H9 (cell line): ENCODE results near the gene ITIH5. TPM values are rescaled to one million over a fixed set of nuclear protein-coding genes. Genes with fewer than 3 reads are reported as not detected.

Experiments used
- DNase-seq: peaks from one replicate; pipeline ENCODE4 v3.0.0-alpha.2; 2017
- H2AFZ ChIP-seq: one replicate; pipeline ENCODE4 v1.6.1; 2013; ENCODE audit warnings: mild to moderate bottlenecking, low read length, control low read depth, moderate library complexity
- H2AK5ac ChIP-seq: 2 replicates; pipeline ENCODE4 v1.6.1; 2013; ENCODE audit warnings: low read length, control low read depth, mixed read lengths; ENCODE audit not compliant: insufficient read length
- H2BK120ac ChIP-seq: one replicate; pipeline ENCODE4 v1.6.1; 2013; ENCODE audit warnings: low read depth, mild to moderate bottlenecking, low read length, control low read depth, inconsistent platforms; ENCODE audit not compliant: poor library complexity, severe bottlenecking
- H2BK12ac ChIP-seq: 2 replicates; pipeline ENCODE4 v1.6.1; 2013; ENCODE audit warnings: low read length, control low read depth, mixed read lengths, low read depth; ENCODE audit not compliant: insufficient read length
- H2BK15ac ChIP-seq: 2 replicates; pipeline ENCODE4 v1.6.1; 2013; ENCODE audit warnings: low read depth, low read length, control low read depth
- H2BK20ac ChIP-seq: one replicate; pipeline ENCODE4 v1.6.1; 2013; ENCODE audit warnings: low read depth, mild to moderate bottlenecking, low read length, control low read depth, inconsistent platforms; ENCODE audit not compliant: poor library complexity, severe bottlenecking
- H2BK5ac ChIP-seq: 2 replicates; pipeline ENCODE4 v1.6.1; 2013; ENCODE audit warnings: low read length, control low read depth, mixed read lengths; ENCODE audit not compliant: insufficient read length
- H3K14ac ChIP-seq: 2 replicates; pipeline ENCODE4 v1.6.1; 2013; ENCODE audit warnings: low read length, control low read depth; ENCODE audit not compliant: insufficient read depth
- H3K18ac ChIP-seq: 2 replicates; pipeline ENCODE4 v1.6.1; 2013; ENCODE audit warnings: low read depth, mild to moderate bottlenecking, mixed read lengths, low read length, control low read depth; ENCODE audit not compliant: insufficient read length
- H3K23ac ChIP-seq: 2 replicates; pipeline ENCODE4 v1.6.1; 2013; ENCODE audit warnings: low read length, control low read depth, mixed read lengths, low read depth; ENCODE audit not compliant: insufficient read length
- H3K23me2 ChIP-seq: 2 replicates; pipeline ENCODE4 v1.6.1; 2013; ENCODE audit warnings: low read depth, mild to moderate bottlenecking, mixed read lengths, low read length, control low read depth; ENCODE audit not compliant: insufficient read length, poor library complexity, severe bottlenecking
- H3K27ac ChIP-seq: 2 replicates; pipeline ENCODE4 v1.5.1; 2013; ENCODE audit warnings: low read length, control low read depth, mixed read lengths, low read depth; ENCODE audit not compliant: insufficient read length
- H3K27me3 ChIP-seq: 2 replicates; pipeline ENCODE4 v1.6.1; 2013; ENCODE audit warnings: low read length, control low read depth, inconsistent platforms; ENCODE audit not compliant: insufficient read depth
- H3K4ac ChIP-seq: 2 replicates; pipeline ENCODE4 v1.6.1; 2013; ENCODE audit warnings: low read depth, mild to moderate bottlenecking, control low read depth, inconsistent platforms, low read length, moderate library complexity
- H3K4me1 ChIP-seq: 2 replicates; pipeline ENCODE4 v1.6.1; 2013; ENCODE audit warnings: low read length, control low read depth, inconsistent platforms; ENCODE audit not compliant: insufficient read depth
- H3K4me2 ChIP-seq: 2 replicates; pipeline ENCODE4 v1.6.1; 2013; ENCODE audit warnings: low read length, control low read depth, mixed read lengths; ENCODE audit not compliant: insufficient read length, insufficient read depth
- H3K56ac ChIP-seq: 2 replicates; pipeline ENCODE4 v1.6.1; 2013; ENCODE audit warnings: low read depth, mild to moderate bottlenecking, mixed read lengths, low read length, control low read depth; ENCODE audit not compliant: insufficient read length
- H3K79me1 ChIP-seq: 2 replicates; pipeline ENCODE4 v1.6.1; 2013; ENCODE audit warnings: low read depth, mild to moderate bottlenecking, moderate library complexity, low read length, control low read depth, inconsistent platforms; ENCODE audit not compliant: insufficient read depth, poor library complexity, severe bottlenecking
- H3K79me2 ChIP-seq: 2 replicates; pipeline ENCODE4 v1.6.1; 2013; ENCODE audit warnings: low read length, control low read depth, inconsistent platforms; ENCODE audit not compliant: insufficient read depth
- H3K9ac ChIP-seq: 2 replicates; pipeline ENCODE4 v1.6.1; 2013; ENCODE audit warnings: low read length, control low read depth, mixed read lengths; ENCODE audit not compliant: insufficient read length; ENCODE audit errors: extremely low read depth
- H3K9me3 ChIP-seq: one replicate; pipeline ENCODE4 v1.6.1; 2013; ENCODE audit warnings: low read depth, low read length, inconsistent platforms; ENCODE audit not compliant: control insufficient read depth
- H3T11ph ChIP-seq: one replicate; pipeline ENCODE4 v1.6.1; 2013; ENCODE audit warnings: mild to moderate bottlenecking, low read length, control low read depth, inconsistent platforms
- H4K20me1 ChIP-seq: one replicate; pipeline ENCODE4 v1.6.1; 2013; ENCODE audit not compliant: control insufficient read depth, insufficient read length, insufficient read depth
- H4K5ac ChIP-seq: 2 replicates; pipeline ENCODE4 v1.6.1; 2013; ENCODE audit warnings: low read depth, mild to moderate bottlenecking, mixed read lengths, low read length, control low read depth; ENCODE audit not compliant: insufficient read length
- H4K8ac ChIP-seq: replicated peaks from 2 replicates; pipeline ENCODE4 v1.6.1; 2013; ENCODE audit warnings: low read length, control low read depth, mixed read lengths, low read depth; ENCODE audit not compliant: insufficient read length
- H4K91ac ChIP-seq: 2 replicates; pipeline ENCODE4 v1.6.1; 2013; ENCODE audit warnings: low read depth, mild to moderate bottlenecking, moderate library complexity, mixed read lengths, low read length, control low read depth; ENCODE audit not compliant: insufficient read length
- H3K27ac Mint-ChIP-seq, 3 experiments: 2 replicates in 2 of 3; 3 replicates in 1 of 3; pipeline ENCODE4 v1.8.0; 2020 to 2021; ENCODE audit warnings: mixed read lengths in 3 of 3, mild to moderate bottlenecking in 1 of 3, moderate library complexity in 1 of 3
- H3K27me3 Mint-ChIP-seq: 2 replicates; pipeline ENCODE4 v1.8.0; 2021; ENCODE audit warnings: low read depth, mild to moderate bottlenecking, moderate library complexity, mixed read lengths
- H3K36me3 Mint-ChIP-seq, 3 experiments: 2 replicates in 2 of 3; 3 replicates in 1 of 3; pipeline ENCODE4 v1.8.0; 2020 to 2021; ENCODE audit warnings: low read depth in 3 of 3, mixed read lengths in 3 of 3; ENCODE audit not compliant: insufficient read depth in 1 of 3
- H3K4me1 Mint-ChIP-seq, 2 experiments: 2 replicates each; pipeline ENCODE4 v1.8.0; 2020; ENCODE audit warnings: mixed read lengths in 2 of 2
- H3K4me3 Mint-ChIP-seq, 2 experiments: 2 replicates in 1 of 2; 3 replicates in 1 of 2; pipeline ENCODE4 v1.8.0; 2020 to 2021; ENCODE audit warnings: mild to moderate bottlenecking in 2 of 2, mixed read lengths in 2 of 2, moderate library complexity in 1 of 2
- H3K9me3 Mint-ChIP-seq, 2 experiments: 2 replicates in 1 of 2; 3 replicates in 1 of 2; pipeline ENCODE4 v1.8.0; 2020; ENCODE audit warnings: mild to moderate bottlenecking in 2 of 2, mixed read lengths in 2 of 2, moderate library complexity in 1 of 2
- WGBS: extraction: QIAGEN DNeasy Blood & Tissue Kit; methylation state at CpG from one replicate; pipeline ENCODE4 v1.1.7; 2013; ENCODE audit warnings: missing lambda C conversion rate, low lambda C conversion rate, mixed read lengths; ENCODE audit not compliant: insufficient read length; ENCODE audit errors: extremely low coverage; 5-methylcytosine and 5-hydroxymethylcytosine counted together
- total RNA-seq: library from RNA; stranded (reverse); gene quantifications from 2 replicates; pipeline ENCODE4 v1.2.1, GENCODE V29; 2021
- TF ChIP-seq, protein P1 (sequence below): fragments of 200-600 bp; sonication (generic); conservative IDR thresholded peaks from 3 replicates; pipeline ENCODE4 v1.8.0; 2021; ENCODE audit warnings: antibody characterized with exemption, mild to moderate bottlenecking

Gene ITIH5
- total RNA-seq, 1 experiment from 2014 or later = 1.3 TPM

DNA sequence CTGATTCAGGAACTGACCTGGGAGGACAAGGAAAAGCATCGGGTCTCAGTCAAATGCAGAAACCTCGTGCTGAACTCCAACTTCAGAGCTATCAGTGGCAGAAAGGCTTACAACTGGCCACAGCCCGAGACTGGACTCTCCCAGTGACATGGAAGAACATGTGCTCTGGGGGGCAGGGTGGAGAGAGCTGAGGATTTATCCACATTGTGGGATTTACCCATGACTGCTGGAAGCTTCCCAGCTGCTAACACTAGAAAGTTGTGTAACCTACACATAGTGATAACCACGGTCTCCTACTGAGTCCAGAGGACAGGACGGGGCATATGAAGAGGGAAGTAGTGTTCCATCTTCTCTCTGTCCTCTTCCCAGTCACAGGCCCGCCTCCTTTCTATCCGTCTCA lies 103.4 kb downstream of the ITIH5 start:
- Histone ChIP-seq H3K27ac (no peak overlapping the region), H2AK5ac (no peak overlapping the region), H3T11ph (no peak overlapping the region), H3K4ac (no peak overlapping the region), H4K5ac (no peak overlapping the region), H2BK120ac (no peak overlapping the region), H3K23ac (no peak overlapping the region), H3K14ac (no peak overlapping the region), H4K8ac (no peak overlapping the region), H3K79me2 (no peaks in the 10 kb centered on the region), H4K20me1 (no peaks in the 10 kb centered on the region), H3K56ac (no peak overlapping the region), H3K9ac (no peak overlapping the region), H3K4me1 (no peaks in the 10 kb centered on the region), H3K79me1 (no peaks in the 10 kb centered on the region), H4K91ac (no peak overlapping the region), H2BK20ac (no peak overlapping the region), H2BK5ac (no peak overlapping the region), H3K23me2 (no peaks in the 10 kb centered on the region), H3K9me3 (no peaks in the 10 kb centered on the region), H2BK12ac (no peak overlapping the region), H2AFZ (no peak overlapping the region), H3K4me2 (no peak overlapping the region), H3K18ac (no peak overlapping the region), H3K27me3 (no peaks in the 10 kb centered on the region), H2BK15ac (no peak overlapping the region)
- TF ChIP-seq, protein P1, sequence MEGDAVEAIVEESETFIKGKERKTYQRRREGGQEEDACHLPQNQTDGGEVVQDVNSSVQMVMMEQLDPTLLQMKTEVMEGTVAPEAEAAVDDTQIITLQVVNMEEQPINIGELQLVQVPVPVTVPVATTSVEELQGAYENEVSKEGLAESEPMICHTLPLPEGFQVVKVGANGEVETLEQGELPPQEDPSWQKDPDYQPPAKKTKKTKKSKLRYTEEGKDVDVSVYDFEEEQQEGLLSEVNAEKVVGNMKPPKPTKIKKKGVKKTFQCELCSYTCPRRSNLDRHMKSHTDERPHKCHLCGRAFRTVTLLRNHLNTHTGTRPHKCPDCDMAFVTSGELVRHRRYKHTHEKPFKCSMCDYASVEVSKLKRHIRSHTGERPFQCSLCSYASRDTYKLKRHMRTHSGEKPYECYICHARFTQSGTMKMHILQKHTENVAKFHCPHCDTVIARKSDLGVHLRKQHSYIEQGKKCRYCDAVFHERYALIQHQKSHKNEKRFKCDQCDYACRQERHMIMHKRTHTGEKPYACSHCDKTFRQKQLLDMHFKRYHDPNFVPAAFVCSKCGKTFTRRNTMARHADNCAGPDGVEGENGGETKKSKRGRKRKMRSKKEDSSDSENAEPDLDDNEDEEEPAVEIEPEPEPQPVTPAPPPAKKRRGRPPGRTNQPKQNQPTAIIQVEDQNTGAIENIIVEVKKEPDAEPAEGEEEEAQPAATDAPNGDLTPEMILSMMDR = no peak
- Mint-ChIP-seq H3K9me3 (no peaks in the 10 kb centered on the region; a peak in 1 of 5 replicates), H3K27me3 (peaks cover 11% of the 10 kb centered on the region), H3K27ac (no peak overlapping the region), H3K4me1 (peaks cover 25 to 27% of the 10 kb centered on the region in 2 experiments), H3K36me3 (no peaks in the 10 kb centered on the region; a peak in 1 of 7 replicates), H3K4me3 (no peak overlapping the region)
- no peak for DNase-seq
- WGBS = no CpG with 5 or more reads among the region's 7 CpGs
